PC-3 (cell line): Measurements from ENCODE around the gene MORC1. TPM values are rescaled to one million over a fixed set of nuclear protein-coding genes. Genes with fewer than 3 reads are reported as not detected.
A peak's percentile ranks its signal among the peaks of the same experiment; 100 is the strongest.

Experiments
- ATAC-seq: fragments of 200-7000 bp; cut with Tn5 transposase; 2 replicates; pipeline ENCODE4 v1.9.1; 2020; ENCODE audit warnings: mild to moderate bottlenecking, moderate library complexity
- BruUV-seq: library from RNA; stranded (reverse); fragments of 400-500 nt; replicated peaks from 2 replicates; lab custom pipeline; 2021; lab: Mats Ljungman, UMichigan
- CTCF ChIA-PET: fragments of 300-600 bp; sonication (Branson Sonifier 250); formaldehyde crosslinking; loops from one replicate; lab custom pipeline; 2022; ENCODE audit warnings: antibody characterized with exemption; lab: Charles Lee
- POLR2A ChIA-PET: fragments of 300-600 bp; sonication (Branson Sonifier 250); formaldehyde crosslinking; loops from one replicate; lab custom pipeline; 2022; ENCODE audit warnings: antibody characterized with exemption; ENCODE audit not compliant: unreplicated experiment; lab: Charles Lee
- DNase-seq: peaks from one replicate; pipeline ENCODE4 v3.0.0-alpha.2; 2015
- H2AFZ ChIP-seq: fragments of 300-600 bp; sonication (generic); 2 replicates; pipeline ENCODE4 v1.6.0; 2016; ENCODE audit warnings: antibody characterized with exemption, low read length
- H3F3A ChIP-seq: fragments of 300-600 bp; sonication (generic); one replicate; pipeline ENCODE4 v1.6.0; 2017; ENCODE audit warnings: antibody characterized with exemption, low read length, control low read depth, mild to moderate bottlenecking; ENCODE audit not compliant: unreplicated experiment
- H3K27ac ChIP-seq: fragments of 300-600 bp; sonication (generic); 2 replicates; pipeline ENCODE4 v1.5.1; 2016; ENCODE audit warnings: mild to moderate bottlenecking, low read length
- H3K27me3 ChIP-seq: fragments of 300-600 bp; sonication (generic); 2 replicates; pipeline ENCODE4 v1.6.1; 2016; ENCODE audit warnings: low read length, mixed read lengths
- H3K36me3 ChIP-seq: fragments of 300-600 bp; sonication (generic); 2 replicates; pipeline ENCODE4 v1.6.1; 2016; ENCODE audit warnings: low read depth, mixed run types, low read length, mixed read lengths
- H3K4me1 ChIP-seq: fragments of 300-600 bp; sonication (generic); 2 replicates; pipeline ENCODE4 v1.5.1; 2016; ENCODE audit warnings: low read length; ENCODE audit not compliant: insufficient read depth
- H3K4me2 ChIP-seq: fragments of 300-600 bp; sonication (generic); 2 replicates; pipeline ENCODE4 v1.6.0; 2016; ENCODE audit warnings: low read length
- H3K4me3 ChIP-seq: fragments of 300-600 bp; sonication (generic); 2 replicates; pipeline ENCODE4 v1.5.1; 2016; ENCODE audit warnings: mild to moderate bottlenecking, low read length, mixed read lengths
- H3K79me2 ChIP-seq: fragments of 300-600 bp; sonication (generic); 2 replicates; pipeline ENCODE4 v1.6.1; 2017; ENCODE audit warnings: low read length, mixed read lengths
- H3K9ac ChIP-seq: fragments of 300-600 bp; sonication (generic); 2 replicates; pipeline ENCODE4 v1.6.0; 2016; ENCODE audit warnings: mild to moderate bottlenecking, low read length
- H3K9me2 ChIP-seq: fragments of 300-600 bp; sonication (generic); replicated peaks from 2 replicates; pipeline ENCODE4 v1.6.1; 2016; ENCODE audit warnings: mixed run types, low read length, mixed read lengths
- H3K9me3 ChIP-seq: fragments of 300-600 bp; sonication (generic); 2 replicates; pipeline ENCODE4 v1.6.1; 2016; ENCODE audit warnings: low read length, mixed read lengths
- H4K20me1 ChIP-seq: fragments of 300-600 bp; sonication (generic); 2 replicates; pipeline ENCODE4 v1.6.1; 2016; ENCODE audit warnings: low read length, mixed read lengths
- EZH2 ChIP-seq: fragments of 300-600 bp; sonication (generic); IDR thresholded peaks from one replicate; pipeline ENCODE4 v1.6.1; 2017; ENCODE audit warnings: antibody characterized with exemption, mild to moderate bottlenecking, low read length; ENCODE audit not compliant: unreplicated experiment
- EZH2phosphoT487 ChIP-seq: fragments of 300-600 bp; sonication (generic); IDR thresholded peaks from 2 replicates; pipeline ENCODE4 v1.6.1; 2018; ENCODE audit warnings: mild to moderate bottlenecking, antibody characterized with exemption, low read length, borderline replicate concordance
- intact Hi-C: fragments of 100-400 bp; cut with micrococcal nuclease; formaldehyde crosslinking; loops from 2 replicates; pipeline ENCODE4 v1.9.0; 2023
- total RNA-seq: library from RNA; depleted of rRNA; stranded (reverse); fragments of >200 nt; gene quantifications from 2 replicates; pipeline ENCODE4 v1.2.3, GENCODE V29; 2014
- TF ChIP-seq, protein P1 (sequence below): fragments of 300-600 bp; sonication (generic); conservative IDR thresholded peaks from 2 replicates; pipeline ENCODE4 v1.5.1; 2017; ENCODE audit warnings: antibody characterized with exemption, low read depth, mild to moderate bottlenecking, low read length

The MORC1 gene
- total RNA-seq, 1 experiment from 2014 or later: not detected

DNA sequence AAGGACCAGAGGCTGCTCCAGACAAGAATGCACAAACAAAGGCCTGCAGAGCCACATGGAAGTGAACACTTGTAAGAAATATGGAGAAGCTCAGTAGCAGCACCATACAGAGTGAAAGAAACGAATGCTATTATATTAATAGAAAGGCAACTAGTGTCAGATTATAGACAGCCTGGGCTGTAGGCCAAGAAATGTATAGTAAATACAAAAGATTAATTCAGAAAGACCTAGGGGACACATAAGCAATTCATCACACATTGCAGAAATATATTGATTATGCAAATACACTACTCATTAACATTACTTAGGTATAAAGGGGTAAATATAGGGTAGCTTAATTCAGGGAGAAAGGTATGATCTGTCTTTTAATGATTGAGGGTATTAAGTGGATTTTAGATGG, 94.8 kb downstream of the MORC1 start:
- Histone ChIP-seq H3K27ac (no peak overlapping the region), H4K20me1 (no peaks in the 10 kb centered on the region), H3K79me2 (no peaks in the 10 kb centered on the region), H3K4me3 (no peak overlapping the region), H3K4me2 (no peak overlapping the region), H3F3A (no peaks in the 10 kb centered on the region), H3K36me3 (no peaks in the 10 kb centered on the region), H3K9ac (no peak overlapping the region), H3K4me1 (no peaks in the 10 kb centered on the region), H3K9me2 (no peaks in the 10 kb centered on the region), H2AFZ (no peak overlapping the region), H3K27me3 (peaks cover 24% of the 10 kb centered on the region), H3K9me3 (no peaks in the 10 kb centered on the region)
- ChIA-PET POLR2A (no interaction called here), CTCF (interaction anchor here (0.6 to 1.1 kb wide), 5 partner anchors 18 to 1116 kb away, joined by 3 to 9 read pairs (median 4); no protein-coding TSS in a partner anchor)
- DNase-seq (no peak), ATAC-seq (no peak)
- intact Hi-C loops: loop anchor here (1.0 to 5.0 kb wide), 3 partner anchors 59 to 374 kb away; no protein-coding TSS in a partner anchor
- BruUV-seq: no TSS peak
- TF ChIP-seq, protein P1, sequence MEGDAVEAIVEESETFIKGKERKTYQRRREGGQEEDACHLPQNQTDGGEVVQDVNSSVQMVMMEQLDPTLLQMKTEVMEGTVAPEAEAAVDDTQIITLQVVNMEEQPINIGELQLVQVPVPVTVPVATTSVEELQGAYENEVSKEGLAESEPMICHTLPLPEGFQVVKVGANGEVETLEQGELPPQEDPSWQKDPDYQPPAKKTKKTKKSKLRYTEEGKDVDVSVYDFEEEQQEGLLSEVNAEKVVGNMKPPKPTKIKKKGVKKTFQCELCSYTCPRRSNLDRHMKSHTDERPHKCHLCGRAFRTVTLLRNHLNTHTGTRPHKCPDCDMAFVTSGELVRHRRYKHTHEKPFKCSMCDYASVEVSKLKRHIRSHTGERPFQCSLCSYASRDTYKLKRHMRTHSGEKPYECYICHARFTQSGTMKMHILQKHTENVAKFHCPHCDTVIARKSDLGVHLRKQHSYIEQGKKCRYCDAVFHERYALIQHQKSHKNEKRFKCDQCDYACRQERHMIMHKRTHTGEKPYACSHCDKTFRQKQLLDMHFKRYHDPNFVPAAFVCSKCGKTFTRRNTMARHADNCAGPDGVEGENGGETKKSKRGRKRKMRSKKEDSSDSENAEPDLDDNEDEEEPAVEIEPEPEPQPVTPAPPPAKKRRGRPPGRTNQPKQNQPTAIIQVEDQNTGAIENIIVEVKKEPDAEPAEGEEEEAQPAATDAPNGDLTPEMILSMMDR: no peak
- TF ChIP-seq EZH2 (no peak), EZH2phosphoT487 (no peak)

DNA sequence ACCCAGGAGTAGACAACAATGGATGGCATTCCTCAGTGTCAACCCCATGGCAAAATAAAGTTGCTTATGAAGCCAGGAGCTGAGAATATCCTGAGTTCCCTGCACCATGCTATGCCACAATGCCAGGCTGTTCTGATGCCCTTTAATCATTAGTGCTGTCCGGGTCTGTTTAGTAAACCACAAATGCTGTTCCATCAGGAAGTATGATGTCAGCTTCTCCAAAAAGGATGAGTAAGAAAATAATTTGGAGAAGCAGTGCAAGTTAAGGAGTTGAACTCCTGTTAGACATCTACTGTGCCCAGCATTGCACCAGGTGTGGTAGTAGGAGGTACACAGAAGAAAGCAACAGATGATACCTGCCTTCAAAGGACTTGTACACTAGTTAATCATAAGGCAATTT, 96.4 kb downstream of the MORC1 start:
- H3K4me2 ChIP-seq: no peak overlapping the region
- H3K4me1 ChIP-seq: no peaks in the 10 kb centered on the region
- no peaks in the 10 kb centered on the region for H3K9me2 ChIP-seq
- H3K27ac ChIP-seq: no peak overlapping the region
- CTCF ChIA-PET: no interaction called here
- intact Hi-C loops: loop anchor here (5.0 kb wide), 1 partner anchor 376 kb away; no protein-coding TSS in a partner anchor
- POLR2A ChIA-PET: no interaction called here
- ATAC-seq: no peak
- no peak overlapping the region for H3K9ac ChIP-seq
- no peaks in the 10 kb centered on the region for H4K20me1 ChIP-seq
- H3K27me3 ChIP-seq: peaks cover 36% of the 10 kb centered on the region
- no peaks in the 10 kb centered on the region for H3K9me3 ChIP-seq
- TF ChIP-seq, protein P1: no peak
- TF ChIP-seq EZH2phosphoT487 (no peak), EZH2 (no peak)
- DNase-seq: peak; percentile 6
- no peaks in the 10 kb centered on the region for H3F3A ChIP-seq
- BruUV-seq: no TSS peak
- H2AFZ ChIP-seq: no peak overlapping the region
- no peaks in the 10 kb centered on the region for H3K79me2 ChIP-seq
- H3K4me3 ChIP-seq: no peak overlapping the region
- H3K36me3 ChIP-seq: no peaks in the 10 kb centered on the region

DNA sequence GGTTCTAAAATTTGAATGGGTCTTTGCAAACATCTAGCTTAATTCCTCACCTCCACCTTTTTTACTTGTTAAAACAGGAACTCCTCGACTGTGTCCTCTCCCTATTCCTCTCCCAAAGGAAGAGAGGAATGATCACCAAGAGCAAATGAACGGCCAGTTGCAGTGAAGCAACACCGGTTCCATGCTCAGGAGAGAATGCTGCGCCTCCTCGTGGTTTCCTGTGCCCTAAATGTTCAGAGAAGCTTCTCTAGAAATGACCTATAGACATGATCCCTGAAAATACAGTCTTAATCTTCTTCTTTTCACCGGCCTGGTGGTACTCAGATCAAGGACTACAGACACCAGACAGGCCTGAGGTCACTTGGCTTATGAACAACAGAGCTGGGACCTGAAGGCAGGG, 99.1 kb downstream of the MORC1 start:
- Histone ChIP-seq H3K27ac (no peak overlapping the region), H2AFZ (no peak overlapping the region), H3K9ac (no peak overlapping the region), H3K4me3 (no peak overlapping the region), H4K20me1 (no peaks in the 10 kb centered on the region), H3K36me3 (no peaks in the 10 kb centered on the region), H3F3A (no peaks in the 10 kb centered on the region), H3K4me2 (no peak overlapping the region), H3K27me3 (peaks cover 56% of the 10 kb centered on the region), H3K9me2 (no peaks in the 10 kb centered on the region), H3K79me2 (no peaks in the 10 kb centered on the region), H3K4me1 (no peaks in the 10 kb centered on the region), H3K9me3 (no peaks in the 10 kb centered on the region)
- no TSS peak for BruUV-seq
- ChIA-PET CTCF (interaction anchor here (0.6 kb wide), 1 partner anchor 134 kb away, joined by 4 read pairs; no protein-coding TSS in a partner anchor), POLR2A (no interaction called here)
- intact Hi-C loops: no loop called here
- TF ChIP-seq, protein P1: peak; percentile 52
- TF ChIP-seq EZH2phosphoT487: no peak
- TF ChIP-seq EZH2: no peak
- ATAC-seq: peak; percentile 24; the same call in 1 of the 2 replicates
- DNase-seq: peak; percentile 35
